Fibroblast of skin of left biceps (primary cell): ENCODE data around the gene PRICKLE1.

ENCODE experiments used
- DNase-seq, 2 experiments: peaks; one replicate each; pipeline ENCODE4 v3.0.0-alpha.2; 2013; ENCODE audit warnings: low read depth in 2 of 2

Gene PRICKLE1

GRCh38 chr12:42492267-42492666, 97.3 kb downstream of the PRICKLE1 start:
- DNase-seq, result no peak

GRCh38 chr12:42490261-42490842, 99.2 kb downstream of the PRICKLE1 start:
- DNase-seq, result no peak

- DNase-seq, result no peak
Measured at GRCh38 chr12:42486407-42486806, 103.1 kb downstream of the PRICKLE1 start.

GRCh38 chr12:42485823-42486222, 103.7 kb downstream of the PRICKLE1 start:
- no peak for DNase-seq

- DNase-seq, result no peak
Measured at GRCh38 chr12:42484996-42485395, 104.5 kb downstream of the PRICKLE1 start.

- no peak for DNase-seq
Measured at GRCh38 chr12:42483521-42483790, 106.1 kb downstream of the PRICKLE1 start.

GRCh38 chr12:42482748-42483520, 106.6 kb downstream of the PRICKLE1 start:
- DNase-seq, result no peak

GRCh38 chr12:42482041-42482747, 107.4 kb downstream of the PRICKLE1 start:
- DNase-seq, result no peak

- DNase-seq, result no peak
Measured at GRCh38 chr12:42481368-42481767, 108.2 kb downstream of the PRICKLE1 start.

GRCh38 chr12:42477941-42478340, 111.6 kb downstream of the PRICKLE1 start:
- DNase-seq, result peak; percentile 24 to 30

- no peak for DNase-seq
Measured at GRCh38 chr12:42475106-42475505, 114.4 kb downstream of the PRICKLE1 start.

GRCh38 chr12:42474391-42474790, 115.2 kb downstream of the PRICKLE1 start:
- DNase-seq, result no peak

- DNase-seq, result no peak
Measured at GRCh38 chr12:42473561-42473960, 116.0 kb downstream of the PRICKLE1 start.

GRCh38 chr12:42473130-42473529, 116.4 kb downstream of the PRICKLE1 start:
- peak; percentile 40 to 51 for DNase-seq

- DNase-seq, result no peak
Measured at GRCh38 chr12:42472376-42472775, 117.2 kb downstream of the PRICKLE1 start.

- DNase-seq, result no peak
Measured at GRCh38 chr12:42469355-42470175, 120.0 kb downstream of the PRICKLE1 start.

GRCh38 chr12:42468921-42469320, 120.6 kb downstream of the PRICKLE1 start:
- no peak for DNase-seq

GRCh38 chr12:42468341-42468821, 121.2 kb downstream of the PRICKLE1 start:
- no peak for DNase-seq

- DNase-seq, result no peak
Measured at GRCh38 chr12:42463671-42464070, 125.9 kb downstream of the PRICKLE1 start.

GRCh38 chr12:42462486-42462885, 127.1 kb downstream of the PRICKLE1 start:
- DNase-seq, result no peak

GRCh38 chr12:42459336-42459847, 130.2 kb downstream of the PRICKLE1 start:
- no peak for DNase-seq

- no peak for DNase-seq
Measured at GRCh38 chr12:42458575-42458974, 131.0 kb downstream of the PRICKLE1 start.
